Ovary (tissue), 9 donors: ENCODE data around the gene NME2. TPM values are rescaled to one million over a fixed set of nuclear protein-coding genes. Genes with fewer than 3 reads are reported as not detected.

Experiments used
- DNase-seq, 5 donors: peaks; one replicate each; pipeline ENCODE4 v3.0.0-alpha.2; 2019 to 2020
- H3K27ac ChIP-seq, 2 donors: fragments of 200-600 bp; one replicate each; pipeline versions ENCODE4 v1.5.1 to v1.8.0; 2019 to 2022
- H3K27me3 ChIP-seq: fragments of 200-600 bp; one replicate; pipeline ENCODE4 v1.8.0; 2022
- H3K36me3 ChIP-seq: fragments of 200-600 bp; sonication (generic); one replicate; pipeline ENCODE4 v1.5.1; 2019
- H3K4me1 ChIP-seq: one replicate; pipeline ENCODE4 v1.8.1; 2013; ENCODE audit warnings: mild to moderate bottlenecking, moderate library complexity; ENCODE audit not compliant: insufficient read depth
- H3K4me3 ChIP-seq: fragments of 200-600 bp; sonication (generic); one replicate; pipeline ENCODE4 v1.5.1; 2017
- H3K9me3 ChIP-seq, 2 donors: fragments of 200-600 bp in 1 of 2; sonication (generic) in 1 of 2; one replicate each; pipeline versions ENCODE4 v1.5.1 to v1.8.1; 2013 to 2019; ENCODE audit warnings: mild to moderate bottlenecking in 1 of 2, moderate library complexity in 1 of 2
- EP300 ChIP-seq: sonication (generic); formaldehyde crosslinking; IDR thresholded peaks from one replicate; pipeline ENCODE4 v1.6.1; 2017; ENCODE audit warnings: antibody characterized with exemption
- POLR2A ChIP-seq: fragments of 450-650 bp; IDR thresholded peaks from one replicate; pipeline ENCODE4 v1.6.1; 2017; ENCODE audit warnings: antibody characterized with exemption, mild to moderate bottlenecking, moderate library complexity
- WGBS, 3 donors: extraction: QIAGEN DNeasy Blood & Tissue Kit in 1 of 3; methylation state at CpG; one replicate each; pipeline versions ENCODE4 v1.1.5 to v1.1.7; 2013 to 2017; 5-methylcytosine and 5-hydroxymethylcytosine counted together
- intact Hi-C, 4 donors: fragments of 100-400 bp; cut with DNase I; formaldehyde crosslinking; loops; one replicate each; pipeline versions ENCODE4 v1.11.0 to v1.15.1; 2022 to 2023
- polyA plus RNA-seq, 2 donors: library from polyadenylated mRNA; stranded (reverse); fragments of 200-250 nt in 1 of 2; fragments of 350-450 nt in 1 of 2; fragmentation: Illumina TruSeq in 1 of 2; extraction: RNeasy Lipid Tissue Mini Kit (QIAGEN cat#74804) in 1 of 2; gene quantifications; one replicate each; pipeline ENCODE4 v1.2.3, GENCODE V29; 2013 to 2014
- total RNA-seq, 7 donors: library from RNA; depleted of rRNA in 2 of 7; stranded (reverse); fragments of >200 nt in 2 of 7; fragmentation: NEBNext Ultra II Directional in 3 of 7; extraction: Animal tissue kit (Norgen Biotek cat#: 25700) in 3 of 7; gene quantifications; one replicate each; pipeline versions ENCODE4 v1.1.0 to v1.2.4, GENCODE V29; 2016 to 2023
- TF ChIP-seq, protein P1 (sequence below), 3 donors: fragments of 450-650 bp in 2 of 3; fragments of 200-600 bp in 1 of 3; IDR thresholded peaks; one replicate each; pipeline versions ENCODE4 v1.5.1 to v1.8.0; 2016 to 2022; ENCODE audit warnings: antibody characterized with exemption in 3 of 3, mild to moderate bottlenecking in 1 of 3
- donor health status: DM: no; HTN: no; CAD: no; lungs with moderate emphysema.
- donor health status: DM: no; HTN: no; CAD: no.
- donor health status: Bipolar disorder and iron deficiency.
- donor health status: DM: yes; HTN: yes; CAD: no.
- donor health status: DM: no; HTN: no; CAD: no.
- donor health status: DM: yes; HTN: yes; CAD: no.

NME2 gene
- total and polyA plus RNA-seq, 9 donors, result 376 to 717 (median 502) TPM

DNA sequence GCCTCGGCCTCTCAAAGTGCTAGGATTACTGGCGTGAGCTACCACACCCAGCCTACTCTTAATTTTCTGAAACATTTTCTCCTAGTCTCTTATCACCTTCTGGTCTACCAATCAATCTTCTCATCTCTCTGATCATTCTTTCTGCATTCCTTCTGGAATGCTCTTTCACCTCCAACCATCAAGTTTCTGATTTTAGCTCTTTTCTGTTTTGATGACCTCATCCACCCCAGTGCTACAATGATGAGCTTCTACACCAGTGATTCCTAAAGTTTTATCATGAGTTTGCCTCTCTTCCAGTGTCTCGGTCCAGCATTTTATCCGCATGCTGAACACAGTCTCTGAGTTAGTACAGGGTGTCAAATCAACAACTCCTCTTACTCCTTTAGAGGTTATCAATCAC lies 31.5 kb downstream of the NME2 start:
- TF ChIP-seq, protein P1, sequence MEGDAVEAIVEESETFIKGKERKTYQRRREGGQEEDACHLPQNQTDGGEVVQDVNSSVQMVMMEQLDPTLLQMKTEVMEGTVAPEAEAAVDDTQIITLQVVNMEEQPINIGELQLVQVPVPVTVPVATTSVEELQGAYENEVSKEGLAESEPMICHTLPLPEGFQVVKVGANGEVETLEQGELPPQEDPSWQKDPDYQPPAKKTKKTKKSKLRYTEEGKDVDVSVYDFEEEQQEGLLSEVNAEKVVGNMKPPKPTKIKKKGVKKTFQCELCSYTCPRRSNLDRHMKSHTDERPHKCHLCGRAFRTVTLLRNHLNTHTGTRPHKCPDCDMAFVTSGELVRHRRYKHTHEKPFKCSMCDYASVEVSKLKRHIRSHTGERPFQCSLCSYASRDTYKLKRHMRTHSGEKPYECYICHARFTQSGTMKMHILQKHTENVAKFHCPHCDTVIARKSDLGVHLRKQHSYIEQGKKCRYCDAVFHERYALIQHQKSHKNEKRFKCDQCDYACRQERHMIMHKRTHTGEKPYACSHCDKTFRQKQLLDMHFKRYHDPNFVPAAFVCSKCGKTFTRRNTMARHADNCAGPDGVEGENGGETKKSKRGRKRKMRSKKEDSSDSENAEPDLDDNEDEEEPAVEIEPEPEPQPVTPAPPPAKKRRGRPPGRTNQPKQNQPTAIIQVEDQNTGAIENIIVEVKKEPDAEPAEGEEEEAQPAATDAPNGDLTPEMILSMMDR (IDR thresholded peaks at IDR 0.05), result no peak
- no peak for TF ChIP-seq EP300
- H3K4me3 ChIP-seq, result no peak overlapping the region
- 73 to 97% (median 96%) methylated on average over 4 of the region's 4 CpGs for WGBS, 3 donors

DNA sequence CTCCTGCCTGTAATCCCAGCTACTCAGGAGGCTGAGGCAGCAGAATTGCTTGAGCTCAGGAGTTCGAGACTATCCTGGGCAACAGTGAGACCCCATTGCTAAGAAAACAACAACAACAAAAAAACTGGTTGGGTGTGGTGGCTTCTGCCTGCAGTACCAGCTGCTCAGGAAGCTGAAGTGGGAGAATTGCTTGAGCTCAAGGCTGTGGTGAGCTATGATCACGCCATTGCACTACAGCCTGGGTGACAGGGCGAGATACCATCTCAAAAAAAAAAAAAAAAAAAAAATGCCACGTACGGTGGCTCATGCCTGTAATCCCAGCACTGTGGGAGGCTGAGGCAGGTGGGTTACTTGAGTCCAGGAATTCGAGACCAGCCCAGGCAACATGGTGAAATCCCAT lies 34.1 kb downstream of the NME2 start:
- 92 to 94% (median 93%) methylated on average over 6 of the region's 6 CpGs for WGBS, 3 donors
- H3K27ac ChIP-seq, result no peak overlapping the region
- H3K9me3 ChIP-seq, result no peaks in the 10 kb centered on the region
- TF ChIP-seq EP300 (no peak), POLR2A (no peak)
- TF ChIP-seq, protein P1 (IDR thresholded peaks at IDR 0.05), result no peak
- intact Hi-C loops, result no loop called here
- H3K4me3 ChIP-seq, result no peak overlapping the region
- no peaks in the 10 kb centered on the region for H3K4me1 ChIP-seq
- no peaks in the 10 kb centered on the region for H3K27me3 ChIP-seq
- DNase-seq, result no peak
- no peaks in the 10 kb centered on the region for H3K36me3 ChIP-seq

More for the DNA sequence above, 31.5 kb downstream of the NME2 start:
- H3K27me3 ChIP-seq, result no peaks in the 10 kb centered on the region
- H3K4me1 ChIP-seq, result no peaks in the 10 kb centered on the region
- no peaks in the 10 kb centered on the region for H3K9me3 ChIP-seq
- H3K36me3 ChIP-seq, result no peaks in the 10 kb centered on the region
- H3K27ac ChIP-seq, result no peak overlapping the region
- DNase-seq, result no peak
- intact Hi-C loops, result no loop called here

DNA sequence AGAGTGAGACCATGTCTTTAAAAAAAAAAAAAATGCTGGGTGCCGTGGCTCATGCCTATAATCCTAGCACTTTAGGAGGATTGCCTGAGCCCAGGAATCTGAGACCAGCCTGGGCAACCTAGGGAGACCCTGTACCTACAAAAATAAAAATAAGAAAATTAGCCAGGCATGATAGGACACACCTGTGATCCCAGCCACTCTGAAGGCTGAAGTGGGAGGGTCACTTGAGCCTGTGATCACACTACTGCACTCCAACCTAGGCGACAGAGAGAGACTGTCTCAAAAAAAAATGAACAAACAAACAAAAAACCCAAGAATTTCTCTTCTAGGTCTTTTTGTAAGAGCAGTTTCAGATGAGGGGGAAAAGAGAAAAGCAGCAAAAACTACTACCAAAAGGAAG lies 34.6 kb downstream of the NME2 start:
- WGBS, 3 donors, result 39 to 66% (median 40%) methylated on average over 2 of the region's 2 CpGs
- no peaks in the 10 kb centered on the region for H3K36me3 ChIP-seq
- no peak for DNase-seq
- intact Hi-C loops, result no loop called here
- H3K4me1 ChIP-seq, result no peaks in the 10 kb centered on the region
- H3K27ac ChIP-seq, result no peak overlapping the region
- TF ChIP-seq, protein P1 (IDR thresholded peaks at IDR 0.05), result no peak
- TF ChIP-seq EP300 (no peak), POLR2A (no peak)
- no peaks in the 10 kb centered on the region for H3K27me3 ChIP-seq
- no peaks in the 10 kb centered on the region for H3K9me3 ChIP-seq
- H3K4me3 ChIP-seq, result no peak overlapping the region

DNA sequence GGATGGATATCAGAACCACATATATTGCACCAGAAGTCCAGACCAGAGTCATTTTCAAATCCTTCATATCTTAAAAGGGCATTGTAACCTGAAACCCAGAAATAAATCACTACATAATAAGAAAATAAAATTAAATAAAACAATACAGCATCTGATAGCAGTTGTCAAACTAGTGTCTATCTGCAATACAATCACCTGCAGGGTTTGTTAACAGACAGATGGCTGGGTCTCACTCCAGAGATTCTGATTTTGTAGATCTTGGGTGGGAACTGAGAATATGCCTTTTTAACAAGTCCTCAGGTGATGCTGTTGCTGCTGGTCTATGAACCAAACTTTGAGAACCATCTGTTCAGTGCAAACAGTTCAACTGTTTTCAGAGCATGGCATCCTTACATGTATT lies 37.6 kb downstream of the NME2 start:
- intact Hi-C loops, result no loop called here
- no peaks in the 10 kb centered on the region for H3K4me1 ChIP-seq
- H3K36me3 ChIP-seq, result no peaks in the 10 kb centered on the region
- no peak overlapping the region for H3K4me3 ChIP-seq
- H3K27ac ChIP-seq, result no peak overlapping the region
- no peaks in the 10 kb centered on the region for H3K9me3 ChIP-seq
- H3K27me3 ChIP-seq, result no peaks in the 10 kb centered on the region
- TF ChIP-seq POLR2A (no peak), EP300 (no peak)
- TF ChIP-seq, protein P1 (IDR thresholded peaks at IDR 0.05), result no peak
- DNase-seq, result no peak

DNA sequence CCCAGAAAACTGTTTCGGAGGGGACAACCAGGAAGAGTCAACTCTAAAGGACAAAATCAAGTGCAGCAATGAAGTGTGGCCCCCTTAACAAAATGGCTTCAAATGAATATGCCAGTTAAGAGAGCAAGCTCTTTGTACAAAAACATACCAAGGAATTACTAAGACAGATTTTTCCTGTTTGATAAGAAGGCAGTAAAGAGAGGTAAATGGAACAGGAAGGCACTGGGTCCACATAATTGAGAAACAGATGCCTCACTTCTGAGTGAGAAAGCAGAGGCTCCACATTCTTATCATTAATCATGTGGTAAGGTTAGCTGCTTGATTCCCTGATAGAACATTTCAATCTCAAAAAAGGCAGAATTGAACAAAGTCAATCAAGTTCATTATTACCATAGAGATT lies 48.7 kb downstream of the NME2 start:
- no peak for DNase-seq
- Histone ChIP-seq H3K36me3 (no peaks in the 10 kb centered on the region), H3K27ac (no peak overlapping the region), H3K4me1 (no peaks in the 10 kb centered on the region), H3K4me3 (no peak overlapping the region), H3K9me3 (no peaks in the 10 kb centered on the region), H3K27me3 (no peaks in the 10 kb centered on the region)
- TF ChIP-seq POLR2A (no peak), EP300 (no peak)
- TF ChIP-seq, protein P1 (IDR thresholded peaks at IDR 0.05), result no peak
- intact Hi-C loops, result no loop called here
- 90 to 97% (median 97%) methylated on average over 1 of the region's 1 CpG for WGBS, 3 donors
